ENCODE results near the gene APOBEC3H.
A peak's percentile ranks its signal among the peaks of the same experiment; 100 is the strongest.

The APOBEC3H gene

DNA sequence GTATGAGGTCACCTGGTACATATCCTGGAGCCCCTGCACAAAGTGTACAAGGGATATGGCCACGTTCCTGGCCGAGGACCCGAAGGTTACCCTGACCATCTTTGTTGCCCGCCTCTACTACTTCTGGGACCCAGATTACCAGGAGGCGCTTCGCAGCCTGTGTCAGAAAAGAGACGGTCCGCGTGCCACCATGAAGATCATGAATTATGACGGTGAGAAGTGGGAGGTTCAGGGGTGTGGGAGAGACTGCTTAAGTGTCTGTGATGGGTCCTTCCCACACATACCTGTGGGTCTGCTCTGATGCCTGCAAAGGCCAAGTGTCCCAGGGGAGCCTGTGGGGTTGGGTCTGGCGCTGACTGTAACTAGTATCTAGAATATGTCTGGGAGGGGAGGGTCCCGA is 16.0 kb upstream of the APOBEC3H start:
- DNase-seq (ENCODE audit: low read depth in 2 of 2), result no peak

DNA sequence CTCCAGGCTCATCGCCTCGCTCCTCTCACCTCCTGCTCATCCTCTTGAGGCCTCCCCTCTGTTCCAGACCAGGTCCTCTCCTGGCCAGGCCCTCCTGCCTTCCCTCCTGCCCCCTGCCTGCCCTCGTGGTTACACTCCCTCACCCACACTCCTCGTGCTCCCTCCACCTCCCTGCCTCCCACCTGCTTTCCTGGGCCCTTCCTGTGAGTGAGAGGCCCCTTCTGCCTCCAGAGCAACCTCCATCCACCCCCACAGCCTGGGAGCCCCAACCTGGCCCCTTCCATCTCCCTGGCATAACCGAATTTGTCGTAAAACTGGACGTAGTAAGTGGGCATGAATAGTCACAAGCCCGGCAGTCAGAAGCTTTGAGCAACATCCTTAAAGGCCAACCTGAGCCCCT is 15.4 kb upstream of the APOBEC3H start:
- no peak for DNase-seq (ENCODE audit: low read depth in 2 of 2)

DNA sequence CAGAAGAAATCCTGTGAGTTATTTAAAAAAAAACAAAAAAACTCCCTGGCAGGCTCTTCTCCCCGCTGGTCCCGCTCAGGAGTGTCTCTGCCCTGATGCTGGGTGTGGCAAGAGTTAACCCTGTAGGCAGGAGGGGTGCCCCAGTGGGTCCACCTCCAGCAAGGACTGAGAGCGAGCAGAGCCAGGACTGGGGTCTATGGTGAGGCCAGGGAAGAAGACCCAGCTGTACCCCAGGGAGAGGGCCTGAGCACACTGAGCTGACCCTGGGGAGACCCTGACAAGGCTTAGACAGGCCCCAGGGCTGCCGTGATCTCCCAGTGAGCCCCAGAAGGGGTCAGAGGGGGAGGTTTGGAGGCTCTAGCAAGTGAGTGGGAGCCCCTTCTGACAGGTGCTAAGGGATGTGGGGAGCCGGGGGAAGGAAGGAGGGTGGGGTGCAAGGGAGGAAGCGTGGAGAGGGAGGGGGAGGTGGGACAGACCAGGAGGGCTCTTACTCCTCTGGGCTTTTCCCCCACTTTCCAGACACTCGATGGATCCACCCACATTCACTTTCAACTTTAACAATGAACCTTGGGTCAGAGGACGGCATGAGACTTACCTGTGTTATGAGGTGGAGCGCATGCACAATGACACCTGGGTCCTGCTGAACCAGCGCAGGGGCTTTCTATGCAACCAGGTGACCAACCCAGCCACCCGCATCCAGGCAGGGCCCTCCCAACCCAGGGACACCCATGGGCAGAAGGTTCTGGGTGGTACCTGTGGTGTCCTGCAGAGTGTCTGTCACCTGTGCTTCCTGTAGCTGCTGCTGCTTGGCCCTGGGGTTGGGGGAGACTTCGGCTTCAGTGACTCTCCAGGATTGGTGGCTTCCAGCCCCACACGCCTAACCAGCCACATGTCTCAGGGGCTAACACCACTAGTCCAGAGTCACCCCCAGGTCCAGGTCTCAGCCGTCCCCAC is 13.6 kb upstream of the APOBEC3H start:
- DNase-seq (ENCODE audit: low read depth in 2 of 2), result no peak

DNA sequence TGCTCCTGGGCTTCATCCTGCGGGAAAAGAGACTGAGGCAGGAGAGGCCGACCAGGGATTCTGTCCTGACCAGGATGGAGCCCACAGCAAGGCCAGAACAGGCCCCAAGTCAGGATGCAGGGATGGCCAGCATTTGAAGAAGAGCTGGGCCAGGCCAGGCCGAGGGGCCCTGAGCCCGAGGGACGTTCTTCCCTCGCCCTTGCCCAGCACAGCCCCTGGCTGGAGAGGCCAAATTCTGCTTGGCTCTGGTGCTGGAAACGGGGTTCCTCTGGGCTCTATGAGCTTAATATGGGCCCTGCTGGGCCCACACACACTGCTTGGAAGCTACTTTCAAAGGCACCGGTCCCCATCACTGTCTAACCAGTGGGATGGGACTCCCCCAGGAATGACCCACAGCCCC is 12.4 kb upstream of the APOBEC3H start:
- no peak for DNase-seq (ENCODE audit: low read depth in 2 of 2)

DNA sequence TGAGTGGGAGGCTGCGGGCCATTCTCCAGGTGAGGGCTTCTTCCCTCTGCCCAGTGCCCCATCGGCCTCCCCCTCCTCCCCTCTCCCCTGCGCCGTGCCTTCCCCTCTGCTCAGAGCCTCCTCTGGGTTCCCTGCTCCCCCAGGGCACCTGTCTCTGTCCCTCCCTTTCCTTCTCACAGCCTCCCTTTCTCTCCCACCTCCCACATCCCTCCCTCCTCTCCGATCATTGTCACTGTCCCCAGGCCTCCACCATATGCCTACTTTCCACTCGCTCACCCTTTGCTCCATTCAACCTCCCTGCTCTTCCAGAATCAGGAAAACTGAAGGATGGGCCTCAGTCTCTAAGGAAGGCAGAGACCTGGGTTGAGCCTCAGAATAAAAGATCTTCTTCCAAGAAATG is 9.9 kb upstream of the APOBEC3H start:
- no peak for DNase-seq (ENCODE audit: low read depth in 2 of 2)

DNA sequence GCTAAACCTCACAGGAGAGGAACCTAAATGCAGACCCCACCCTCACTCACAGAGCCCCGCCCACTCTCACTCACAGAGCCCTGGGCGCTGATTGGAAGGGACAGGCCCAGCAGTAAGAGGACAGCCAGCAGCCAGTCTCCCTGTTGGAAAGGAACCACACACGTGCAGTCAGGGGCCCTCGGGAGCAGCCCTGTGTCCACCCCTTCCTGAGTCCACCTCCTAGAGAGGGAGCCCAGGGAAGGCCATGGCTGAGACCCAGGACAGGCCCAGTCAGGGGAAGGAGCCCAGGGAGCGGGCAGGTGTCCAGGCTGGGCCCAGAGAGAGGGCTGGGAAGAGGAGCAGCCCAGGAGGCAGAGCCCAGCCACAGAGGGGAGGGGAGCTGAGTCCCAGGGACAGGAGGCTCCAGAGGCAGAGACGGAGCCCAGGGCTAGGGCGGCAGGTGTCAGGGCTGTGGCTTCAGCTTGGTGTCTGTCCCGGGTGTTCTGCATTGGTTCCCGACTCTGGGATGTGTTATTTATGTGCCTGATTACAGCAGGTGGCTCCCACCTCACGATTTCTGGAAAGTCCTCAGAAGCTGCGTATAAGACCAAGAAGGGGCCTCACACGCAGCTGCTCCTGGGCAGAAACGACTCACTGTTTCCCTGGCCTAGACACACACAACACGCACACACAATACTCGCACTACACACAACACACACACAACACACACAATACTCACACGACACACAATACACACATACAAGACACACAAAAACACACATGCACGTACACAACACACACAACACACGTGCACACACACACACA is 9.0 kb upstream of the APOBEC3H start:
- no peak for DNase-seq (ENCODE audit: low read depth in 2 of 2)

DNA sequence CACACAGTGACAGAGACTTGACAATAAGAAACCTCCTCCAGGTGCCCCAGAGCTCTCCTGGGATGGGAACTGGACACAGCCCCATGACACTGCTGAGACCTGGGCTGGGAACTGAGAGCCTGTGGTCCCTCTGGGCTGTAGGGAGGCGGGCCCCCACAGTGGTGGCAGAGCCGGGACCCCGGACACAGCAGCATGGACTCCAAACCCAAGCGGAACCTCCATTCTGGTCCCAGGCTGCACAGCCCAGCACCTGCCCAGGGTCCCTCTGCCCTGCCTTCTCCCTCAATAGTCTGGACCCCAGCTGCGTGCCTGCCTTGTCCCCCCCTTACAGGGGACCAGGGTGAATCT is 8.4 kb upstream of the APOBEC3H start:
- no peak for DNase-seq (ENCODE audit: low read depth in 2 of 2)

DNA sequence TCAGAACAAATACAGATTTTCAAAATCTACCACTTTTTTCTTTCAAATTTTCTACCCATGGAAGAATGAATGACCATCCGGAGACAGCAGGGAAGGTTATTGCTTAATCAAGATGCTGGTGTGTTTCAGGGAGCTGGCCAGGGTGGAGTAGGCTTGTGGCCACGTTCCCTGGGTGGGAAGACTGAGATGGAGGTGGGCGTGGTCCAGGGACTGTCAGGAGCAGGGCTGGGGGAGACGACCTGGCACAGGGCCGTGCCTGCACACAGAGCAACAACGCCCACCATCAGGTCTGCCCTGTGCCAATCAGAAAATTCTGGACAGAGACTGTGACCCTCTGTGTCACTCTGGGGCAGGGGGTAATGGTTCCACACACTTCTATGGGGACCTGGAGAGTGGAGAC is 7.1 kb upstream of the APOBEC3H start:
- no peak for DNase-seq (ENCODE audit: low read depth in 2 of 2)

DNA sequence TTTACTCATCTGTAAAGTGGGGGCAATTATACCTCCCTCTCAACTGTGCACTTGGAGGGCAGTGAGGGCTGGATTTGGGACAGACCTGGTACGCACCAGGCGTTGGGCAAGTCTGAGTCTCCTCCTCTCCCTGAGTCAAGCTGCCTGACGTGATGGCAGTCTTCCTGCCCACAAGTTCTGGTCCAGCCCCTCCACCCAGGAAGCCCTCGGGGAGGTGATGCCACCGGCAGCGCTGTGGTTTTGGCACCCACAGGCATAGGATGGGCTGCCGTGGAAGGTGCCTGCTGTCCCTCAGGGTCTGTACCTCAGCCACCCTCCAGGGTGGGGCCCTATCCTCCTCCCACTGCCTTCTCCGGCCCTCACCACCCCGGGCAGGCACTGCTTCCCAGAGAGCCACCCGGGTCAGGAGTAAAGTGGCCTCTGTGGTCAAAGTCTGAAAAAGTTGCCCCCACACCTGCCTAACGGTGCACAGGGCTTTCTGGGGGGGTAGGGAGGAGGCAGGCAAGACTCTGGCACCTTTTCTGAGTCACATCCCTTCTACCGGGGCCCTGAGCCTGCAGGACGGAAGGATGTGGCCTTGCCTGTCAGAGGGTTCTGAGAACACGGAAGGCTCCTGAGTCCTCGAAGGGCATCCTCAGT is 6.5 kb upstream of the APOBEC3H start:
- DNase-seq (ENCODE audit: low read depth in 2 of 2), result peak; percentile 73 to 85

DNA sequence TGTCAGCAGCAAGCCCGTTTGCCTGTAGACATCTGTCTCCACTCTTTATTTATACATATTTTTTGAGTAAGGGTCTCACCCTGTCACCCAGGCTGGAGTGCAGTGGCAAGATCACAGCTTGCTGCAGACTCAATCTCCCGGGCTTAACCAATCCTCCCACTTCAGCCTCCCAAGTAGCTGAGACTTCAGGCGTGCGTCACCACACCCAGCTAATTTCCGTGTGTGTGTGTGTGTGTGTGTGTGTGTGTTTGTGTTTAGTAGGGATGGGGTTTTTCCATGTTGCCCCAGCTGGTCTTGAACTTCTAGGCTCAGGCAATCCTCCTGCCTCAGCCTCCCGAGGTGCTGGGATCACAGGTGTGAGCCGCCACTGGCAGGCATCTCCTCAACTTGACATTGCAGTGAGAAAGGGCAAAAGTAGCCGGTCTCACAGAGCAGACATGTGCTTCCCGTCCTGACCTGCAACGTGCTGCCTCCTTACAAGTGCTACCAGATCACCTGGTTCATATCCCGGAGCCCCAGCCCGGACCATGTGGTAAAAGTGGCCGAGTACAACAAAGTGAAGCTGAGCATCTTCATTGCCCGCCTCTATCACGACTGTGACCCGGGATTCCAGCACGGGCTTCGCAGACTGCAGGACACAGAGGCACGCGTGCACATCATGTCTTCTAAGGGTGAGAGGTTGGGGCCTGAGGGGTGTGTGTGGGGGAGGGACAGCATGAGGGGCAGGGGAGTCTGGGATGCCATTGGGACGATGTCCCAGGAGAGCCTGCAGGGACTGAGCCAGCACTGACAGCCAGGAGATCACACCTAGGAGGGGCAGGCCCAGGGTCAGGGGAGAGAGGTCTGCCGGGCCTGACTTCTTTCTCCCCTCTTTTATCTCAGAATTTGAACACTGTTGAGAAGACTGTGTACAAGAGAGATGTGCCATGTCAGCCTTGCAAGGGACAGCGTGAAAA is 5.6 kb upstream of the APOBEC3H start:
- DNase-seq (ENCODE audit: low read depth in 2 of 2), result no peak

DNA sequence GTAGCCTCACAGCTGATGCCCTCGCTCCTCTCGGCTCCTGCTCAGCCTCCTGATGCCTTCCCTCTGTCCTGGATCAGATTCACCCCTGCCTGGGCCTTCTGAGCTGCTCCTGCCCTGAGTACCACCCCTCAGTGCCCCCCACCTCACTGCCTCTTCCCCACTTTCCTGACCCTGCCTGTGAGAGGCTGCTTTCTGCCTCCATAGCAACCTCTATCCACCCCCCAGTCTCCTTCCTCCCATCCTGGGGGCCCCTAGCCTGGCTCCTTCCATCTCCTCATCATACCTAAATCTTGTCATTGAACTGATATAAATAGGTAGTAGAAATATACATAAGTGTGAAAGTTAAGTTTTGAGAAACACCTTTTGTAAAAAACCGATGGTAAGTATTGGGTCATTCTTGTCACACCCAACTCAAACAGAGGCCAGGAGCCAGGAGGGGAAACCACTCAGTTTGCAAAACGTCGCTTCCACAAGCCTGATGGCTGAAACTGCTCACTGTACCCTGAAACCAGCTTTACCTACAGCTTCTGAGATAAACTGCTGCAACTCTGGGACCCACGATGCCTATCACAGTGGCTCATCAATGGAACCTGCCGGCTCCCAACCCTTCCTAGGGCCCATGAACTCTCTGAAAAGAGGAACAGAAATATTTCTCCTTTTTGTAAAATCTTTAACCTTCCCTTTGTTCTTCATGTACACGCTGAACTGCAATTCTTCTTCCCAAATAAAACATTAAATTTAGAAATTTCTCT is 4.8 kb upstream of the APOBEC3H start:
- no peak for DNase-seq (ENCODE audit: low read depth in 2 of 2)

DNA sequence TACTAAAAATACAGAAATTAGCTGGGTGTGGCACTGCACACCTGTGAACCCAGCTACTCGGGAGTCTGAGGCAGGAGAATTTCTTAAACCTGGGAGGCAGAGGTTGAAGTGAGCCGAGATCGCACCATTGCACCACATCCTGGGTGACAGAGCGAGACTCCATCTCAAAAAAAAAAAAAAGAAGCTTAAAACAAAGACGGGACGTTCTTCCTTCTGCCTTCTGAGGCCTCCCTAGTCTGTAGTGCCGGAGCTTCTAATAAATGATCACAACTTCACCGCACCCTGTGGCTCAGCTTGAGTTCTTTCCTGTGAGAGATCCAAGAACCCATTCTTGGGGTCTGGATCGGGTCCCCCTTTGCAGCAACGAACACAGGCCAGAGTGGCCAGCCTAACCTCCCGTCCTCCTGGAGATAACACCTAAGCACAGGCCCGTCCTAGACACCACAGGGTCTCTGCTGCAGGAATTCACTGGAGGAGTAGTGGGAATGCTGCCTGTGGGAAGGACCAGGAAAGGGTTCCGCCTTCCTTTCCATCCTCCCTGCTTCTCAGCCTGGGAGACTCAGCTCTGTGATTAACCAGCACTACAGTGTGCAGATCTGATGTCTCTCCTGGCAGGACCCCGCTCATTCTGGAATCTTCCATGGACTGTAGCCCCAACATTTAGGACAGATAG is 2.2 kb upstream of the APOBEC3H start:
- no peak for DNase-seq (ENCODE audit: low read depth in 2 of 2)

DNA sequence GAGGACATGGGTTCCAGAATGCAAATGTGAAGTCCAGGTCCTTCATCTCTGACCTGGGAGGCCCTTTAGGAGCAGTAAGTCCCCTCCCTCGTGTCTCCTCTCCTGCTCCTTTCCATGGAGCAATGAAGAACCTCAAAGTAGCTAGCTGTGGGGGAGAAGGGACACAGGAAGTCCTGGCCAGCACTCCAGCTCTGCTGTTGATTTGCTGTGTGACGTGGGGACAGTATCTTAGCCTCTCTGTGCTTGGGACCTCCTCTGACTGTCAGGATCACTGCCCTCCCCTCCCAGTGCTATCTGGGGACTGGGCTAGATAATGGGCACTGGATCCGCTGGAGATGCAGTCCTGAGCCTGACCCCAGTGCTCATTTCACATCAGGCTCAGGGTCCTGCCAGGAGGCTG is 1.1 kb upstream of the APOBEC3H start:
- DNase-seq (ENCODE audit: low read depth in 2 of 2), result no peak

DNA sequence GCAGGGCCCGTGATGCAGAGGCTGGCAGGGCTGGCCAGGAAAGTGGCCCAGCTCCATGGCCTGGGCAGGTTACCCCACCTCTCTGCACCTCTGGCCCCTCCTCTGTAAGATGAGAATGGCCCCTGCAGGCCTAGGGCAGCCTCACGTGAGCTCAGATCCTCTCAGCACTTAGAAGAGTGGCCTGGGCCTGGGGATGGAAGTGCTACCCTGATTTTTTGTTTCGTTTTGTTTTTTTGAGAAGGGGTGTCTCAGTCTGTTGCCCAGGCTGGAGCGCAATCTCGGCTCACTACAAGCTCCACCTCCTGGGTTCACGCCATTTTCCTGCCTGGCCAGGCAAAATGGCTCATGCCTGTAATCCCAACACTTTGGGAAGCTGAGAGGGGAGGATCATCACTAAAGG is 982 bp downstream of the APOBEC3H start:
- no peak for DNase-seq (ENCODE audit: low read depth in 2 of 2)

DNA sequence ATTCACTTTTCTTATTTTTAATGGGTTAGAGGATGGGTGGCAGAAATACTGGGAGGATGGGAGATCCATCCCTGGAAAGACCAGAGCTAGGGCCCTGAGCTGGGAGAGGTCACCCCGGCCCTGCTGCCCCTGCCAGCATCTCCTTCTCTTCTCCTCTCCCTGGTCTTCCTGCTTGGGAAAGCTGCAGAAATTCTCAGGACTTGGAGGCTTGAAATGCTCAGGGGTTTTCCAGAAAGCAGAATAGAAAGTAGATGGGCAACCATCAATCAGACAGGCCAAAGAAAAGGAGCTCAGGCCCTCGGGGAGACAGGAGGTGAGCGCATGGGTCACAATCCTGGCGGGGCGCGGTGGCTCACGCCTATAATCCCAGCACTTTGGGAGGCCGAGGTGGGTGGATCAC is 1.5 kb downstream of the APOBEC3H start:
- DNase-seq (ENCODE audit: low read depth in 2 of 2), result no peak

DNA sequence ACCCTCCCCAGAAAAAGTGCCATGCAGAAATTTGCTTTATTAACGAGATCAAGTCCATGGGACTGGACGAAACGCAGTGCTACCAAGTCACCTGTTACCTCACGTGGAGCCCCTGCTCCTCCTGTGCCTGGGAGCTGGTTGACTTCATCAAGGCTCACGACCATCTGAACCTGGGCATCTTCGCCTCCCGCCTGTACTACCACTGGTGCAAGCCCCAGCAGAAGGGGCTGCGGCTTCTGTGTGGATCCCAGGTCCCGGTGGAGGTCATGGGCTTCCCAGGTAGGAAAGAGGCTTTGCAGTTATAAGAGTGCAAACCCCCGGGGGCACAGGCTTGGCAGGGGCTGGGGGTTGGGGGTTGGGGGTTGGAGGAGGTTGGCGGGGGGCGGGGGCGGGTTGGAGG is 4.2 kb downstream of the APOBEC3H start:
- no peak for DNase-seq (ENCODE audit: low read depth in 2 of 2)

DNA sequence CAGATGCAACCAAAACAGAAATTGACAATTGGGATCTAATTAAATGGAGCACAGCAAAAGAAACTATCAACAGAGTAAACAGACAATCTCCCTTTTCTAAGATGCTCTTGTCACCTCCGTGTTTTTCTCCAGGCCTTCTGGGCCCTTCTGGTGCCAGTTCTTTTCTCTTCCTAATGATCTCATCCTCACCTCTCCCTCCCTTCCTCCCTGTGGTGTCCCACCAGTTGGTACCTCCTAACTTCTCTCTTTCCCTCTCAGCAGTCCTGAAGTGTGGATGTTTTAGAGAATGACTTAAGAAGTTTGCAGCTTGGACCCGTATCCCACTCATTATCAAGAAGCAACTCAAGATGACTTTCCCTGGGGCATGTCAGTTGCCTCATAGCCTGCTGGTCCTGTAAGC is 6.4 kb downstream of the APOBEC3H start:
- no peak for DNase-seq (ENCODE audit: low read depth in 2 of 2)

DNA sequence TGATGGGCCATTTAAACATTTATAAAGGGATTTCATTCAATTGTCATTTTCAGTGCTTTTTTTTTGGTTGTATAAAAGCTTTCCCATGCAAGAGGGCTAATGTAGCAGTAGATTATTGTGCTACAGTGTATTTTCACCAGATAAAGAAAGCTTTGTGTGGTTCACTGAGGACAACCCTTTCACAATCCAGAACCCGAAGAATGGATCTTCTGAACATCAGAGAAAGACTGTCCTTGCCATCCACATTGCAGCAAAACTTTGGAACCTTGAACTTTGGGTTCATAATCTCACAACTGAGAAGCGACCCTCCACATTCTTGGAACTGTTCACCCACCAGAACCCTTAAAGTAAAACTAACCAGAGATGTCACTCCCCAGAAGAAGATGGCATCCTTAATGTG is 9.3 kb downstream of the APOBEC3H start:
- DNase-seq (ENCODE audit: low read depth in 2 of 2), result no peak

DNA sequence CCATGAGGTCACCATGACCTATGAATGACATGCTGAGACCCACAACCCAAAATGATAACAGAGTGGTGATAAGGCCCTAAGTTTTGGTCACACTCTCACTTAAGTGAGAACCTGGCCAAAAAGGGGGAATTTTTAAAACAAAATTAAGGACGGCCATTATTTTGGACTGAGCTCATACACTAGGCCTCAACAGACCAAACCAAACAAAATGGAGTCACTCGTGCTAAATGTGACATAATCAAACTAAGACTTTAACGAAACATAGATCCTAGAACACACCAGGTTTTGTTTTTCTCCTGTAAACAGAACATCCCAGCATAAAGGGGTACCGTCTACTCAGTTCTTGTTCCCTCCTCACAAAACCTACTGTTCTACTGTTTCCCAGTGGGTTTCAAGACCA is 11.4 kb downstream of the APOBEC3H start:
- no peak for DNase-seq (ENCODE audit: low read depth in 2 of 2)

DNA sequence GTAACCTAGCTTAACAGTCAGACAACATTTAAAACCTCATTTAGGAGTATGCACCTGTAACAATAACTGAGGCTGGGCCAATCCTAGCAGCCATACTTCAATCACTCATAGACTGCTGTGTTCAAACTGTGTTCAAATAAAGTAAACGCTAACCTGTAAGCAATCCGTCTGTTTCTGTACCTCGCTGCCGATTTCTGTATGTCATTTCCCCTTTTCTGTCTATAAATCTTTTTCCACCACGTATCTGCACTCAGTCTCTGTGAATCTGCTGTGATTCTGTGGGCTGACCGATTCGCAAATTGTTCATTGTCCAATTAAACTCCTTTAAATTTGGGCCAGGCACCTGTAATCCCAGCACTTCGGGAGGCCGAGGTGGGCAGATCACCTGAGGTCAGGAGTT is 12.3 kb downstream of the APOBEC3H start:
- no peak for DNase-seq (ENCODE audit: low read depth in 2 of 2)

All from stimulated activated CD8-positive, alpha-beta memory T cell treated with anti-CD3 and anti-CD28 coated beads, Interleukin-7, amount 100 ng/mL, for 4 hours (primary cell).